Urothelium cell line (cell line): ENCODE results near the gene CCPG1.

Source experiments
- DNase-seq: peaks from one replicate; pipeline ENCODE4 v3.0.0; 2011; ENCODE audit warnings: low spot score, mixed read lengths
- FAIRE-seq: peaks from 2 replicates; lab custom pipeline; 2011; peaks lifted over from hg19 to GRCh38; lab: Jason Lieb, UNC

The CCPG1 gene

DNA sequence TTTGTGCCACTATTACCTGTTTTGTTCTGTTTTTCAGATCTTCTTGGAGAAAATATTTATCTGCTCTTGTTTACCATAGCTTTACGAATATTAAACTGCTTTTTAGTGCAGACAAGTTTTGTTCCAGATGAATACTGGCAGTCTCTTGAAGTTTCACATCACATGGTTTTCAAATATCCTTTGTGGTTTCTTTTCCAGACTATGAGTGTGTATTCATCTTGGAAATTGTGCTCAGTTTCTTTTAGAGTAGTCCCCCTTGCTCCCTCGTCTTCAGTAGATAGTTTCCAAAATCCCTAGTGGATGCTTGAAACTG is 88.0 kb downstream of the CCPG1 start:
- DNase-seq = no peak
- FAIRE-seq = no peak

GRCh38 chr15:55319537-55320237 is 88.5 kb downstream of the CCPG1 start:
- no peak for DNase-seq
- no peak for FAIRE-seq

GRCh38 chr15:55318588-55319494 is 89.3 kb downstream of the CCPG1 start, which contains the start of the genes PIGB and PIGBOS1:
PIGB (plus strand) TSS chr15:55319222; CDS start chr15:55319251, 29 bp downstream.
PIGBOS1 (minus strand) TSS chr15:55319123; CDS start chr15:55317792, 1,331 bp downstream.
- FAIRE-seq = no peak
- DNase-seq = peak; percentile 89
